Naive thymus-derived CD8-positive, alpha-beta T cell (primary cell): ENCODE data around the gene ADAMTS6. TPM values are rescaled to one million over a fixed set of nuclear protein-coding genes. Genes with fewer than 3 reads are reported as not detected.
A peak's percentile ranks its signal among the peaks of the same experiment; 100 is the strongest.

ENCODE experiments used
- ATAC-seq, 2 donors: fragments of 150-1000 bp; cut with Tn5 transposase in 1 of 2; sonication (Bioruptor Pico), chemical (Tn5 transposase) in 1 of 2; 1 replicate in 1 of 2; 2 replicates in 1 of 2; pipeline ENCODE4 v1.10.0; 2021; ENCODE audit warnings: mild to moderate bottlenecking in 2 of 2, moderate library complexity in 2 of 2
- POLR2A ChIA-PET: fragments of 350-600 bp; sonication (Branson Sonifier 250); formaldehyde crosslinking; loops from one replicate; lab custom pipeline; 2021; ENCODE audit warnings: antibody characterized with exemption; lab: Charles Lee
- DNase-seq, 10 donors: peaks; one replicate each; pipeline versions ENCODE4 v3.0.0 to v3.0.0-alpha.2; 2020 to 2022
- H3K27ac Mint-ChIP-seq, 10 donors: one replicate each; pipeline ENCODE4 v1.8.0; 2020 to 2022; ENCODE audit warnings: mild to moderate bottlenecking in 10 of 10, mixed read lengths in 10 of 10, moderate library complexity in 4 of 10, inconsistent platforms in 1 of 10
- H3K27me3 Mint-ChIP-seq, 5 donors: one replicate each; pipeline ENCODE4 v1.8.0; 2021 to 2022; ENCODE audit warnings: mixed read lengths in 5 of 5
- H3K36me3 Mint-ChIP-seq, 3 donors: one replicate each; pipeline ENCODE4 v1.8.0; 2020 to 2022; ENCODE audit warnings: mixed read lengths in 3 of 3, mild to moderate bottlenecking in 2 of 3, inconsistent platforms in 1 of 3
- H3K4me1 Mint-ChIP-seq, 4 donors: one replicate each; pipeline ENCODE4 v1.8.0; 2021 to 2022; ENCODE audit warnings: mixed read lengths in 4 of 4
- H3K4me3 Mint-ChIP-seq, 10 donors: one replicate each; pipeline ENCODE4 v1.8.0; 2020 to 2022; ENCODE audit warnings: mild to moderate bottlenecking in 10 of 10, mixed read lengths in 10 of 10, moderate library complexity in 6 of 10, inconsistent platforms in 1 of 10
- H3K9me3 Mint-ChIP-seq, 9 donors: one replicate each; pipeline ENCODE4 v1.8.0; 2020 to 2022; ENCODE audit warnings: mixed read lengths in 9 of 9, mild to moderate bottlenecking in 3 of 9, inconsistent platforms in 1 of 9, moderate library complexity in 1 of 9
- polyA plus RNA-seq, 3 donors: library from polyadenylated mRNA; unstranded; fragments of 300-500 nt; fragmentation: Illumina TruSeq; gene quantifications; one replicate each; pipeline ENCODE4 v1.2.3, GENCODE V29; 2021
- total RNA-seq, 8 experiments: library from RNA in 2 of 8; stranded (reverse) in 2 of 8; gene quantifications; one replicate each; pipeline ENCODE4 v1.2.3 and lab custom pipeline; 2021 to 2026

Gene ADAMTS6
- total and polyA plus RNA-seq, 5 experiments from 2014 or later = 0.25 to 9.6 (median 0.66) TPM

- H3K9me3 Mint-ChIP-seq = peaks cover 4 to 15% (median 6%) of the 10 kb centered on the region in 9 donors
Observed at GRCh38 chr5:65113771-65114170, 367.9 kb downstream of the ADAMTS6 start.

GRCh38 chr5:65111961-65112658, 369.6 kb downstream of the ADAMTS6 start:
- POLR2A ChIA-PET = no interaction called here
- ATAC-seq (no peak), DNase-seq (no peak)
- Mint-ChIP-seq H3K36me3 (peaks cover 0 to 2% (median 0%) of the 10 kb centered on the region in 3 donors), H3K27ac (no peak overlapping the region), H3K9me3 (peaks cover 0 to 4% (median 0%) of the 10 kb centered on the region in 9 donors), H3K27me3 (peaks cover 0 to 3% (median 1%) of the 10 kb centered on the region in 5 donors), H3K4me1 (peaks cover 0 to 1% (median 0%) of the 10 kb centered on the region in 4 donors), H3K4me3 (no peak overlapping the region)

More at GRCh38 chr5:65113771-65114170, 367.9 kb downstream of the ADAMTS6 start:
- H3K27ac Mint-ChIP-seq = no peak overlapping the region
- peaks cover 0 to 1% (median 0%) of the 10 kb centered on the region in 4 donors for H3K4me1 Mint-ChIP-seq
- peaks cover 0 to 3% (median 1%) of the 10 kb centered on the region in 5 donors for H3K27me3 Mint-ChIP-seq
- peaks cover 0 to 10% (median 7%) of the 10 kb centered on the region in 3 donors for H3K36me3 Mint-ChIP-seq
- ATAC-seq = no peak
- POLR2A ChIA-PET = interaction anchor here (0.7 kb wide), 1 partner anchor 10 kb away, joined by 3 read pairs; no protein-coding TSS in a partner anchor
- DNase-seq = no peak
- H3K4me3 Mint-ChIP-seq = no peak overlapping the region

- ATAC-seq (no peak), DNase-seq (no peak)
- Mint-ChIP-seq H3K27me3 (peaks cover 0 to 3% (median 1%) of the 10 kb centered on the region in 5 donors), H3K36me3 (no peaks in the 10 kb centered on the region), H3K9me3 (peaks cover 0 to 9% (median 0%) of the 10 kb centered on the region in 9 donors), H3K4me3 (no peak overlapping the region), H3K4me1 (peaks cover 14 to 22% (median 19%) of the 10 kb centered on the region in 4 donors), H3K27ac (peak overlapping the region in 1 of 10 donors; percentile 49)
- POLR2A ChIA-PET = no interaction called here
Observed at GRCh38 chr5:65108786-65109743, 372.7 kb downstream of the ADAMTS6 start.

- H3K4me3 Mint-ChIP-seq = peak overlapping the region in 9 of 10 donors; percentile 27 to 82 (median 58)
- ATAC-seq = no peak
- POLR2A ChIA-PET = no interaction called here
Observed at GRCh38 chr5:65105301-65105700, 376.4 kb downstream of the ADAMTS6 start.

GRCh38 chr5:65104831-65105230, 376.9 kb downstream of the ADAMTS6 start:
- POLR2A ChIA-PET = interaction anchor here (0.7 kb wide), 2 partner anchors 376 to 822 kb away, joined by 3 read pairs; partner anchors contain the start of gene ERBIN
- H3K27ac Mint-ChIP-seq = peak overlapping the region; percentile 83 to 98 (median 94)
- ATAC-seq (no peak), DNase-seq (no peak)
- peaks cover 32 to 56% (median 46%) of the 10 kb centered on the region in 4 donors for H3K4me1 Mint-ChIP-seq
- H3K9me3 Mint-ChIP-seq = peaks cover 0 to 9% (median 0%) of the 10 kb centered on the region in 9 donors
- H3K27me3 Mint-ChIP-seq = no peaks in the 10 kb centered on the region
- peak overlapping the region; percentile 8 to 82 (median 54) for H3K4me3 Mint-ChIP-seq
- no peaks in the 10 kb centered on the region for H3K36me3 Mint-ChIP-seq

More at GRCh38 chr5:65105301-65105700, 376.4 kb downstream of the ADAMTS6 start:
- peaks cover 0 to 9% (median 0%) of the 10 kb centered on the region in 9 donors for H3K9me3 Mint-ChIP-seq
- H3K4me1 Mint-ChIP-seq = peaks cover 32 to 54% (median 45%) of the 10 kb centered on the region in 4 donors
- no peaks in the 10 kb centered on the region for H3K27me3 Mint-ChIP-seq
- H3K36me3 Mint-ChIP-seq = no peaks in the 10 kb centered on the region
- peak overlapping the region; percentile 67 to 98 (median 86) for H3K27ac Mint-ChIP-seq
- DNase-seq = no peak

GRCh38 chr5:65103756-65104440, 377.8 kb downstream of the ADAMTS6 start:
- H3K27ac Mint-ChIP-seq = peak overlapping the region; percentile 92 to 99 (median 96)
- no peak for ATAC-seq
- H3K27me3 Mint-ChIP-seq = no peaks in the 10 kb centered on the region
- H3K36me3 Mint-ChIP-seq = no peaks in the 10 kb centered on the region
- H3K4me3 Mint-ChIP-seq = peak overlapping the region; percentile 77 to 90 (median 84)
- peak in 1 of 10 donors; percentile 4 for DNase-seq
- peaks cover 32 to 56% (median 46%) of the 10 kb centered on the region in 4 donors for H3K4me1 Mint-ChIP-seq
- POLR2A ChIA-PET = interaction anchor here (0.5 to 2.0 kb wide), 14 partner anchors 10 to 823 kb away, joined by 3 to 19 read pairs (median 4); partner anchors contain the start of genes ADAMTS6, CENPK, ERBIN and PPWD1
- peaks cover 0 to 9% (median 0%) of the 10 kb centered on the region in 9 donors for H3K9me3 Mint-ChIP-seq

- Mint-ChIP-seq H3K27ac (peak overlapping the region; percentile 95 to 99 (median 97)), H3K4me3 (peak overlapping the region; percentile 82 to 93 (median 89)), H3K36me3 (no peaks in the 10 kb centered on the region), H3K9me3 (peaks cover 0 to 9% (median 0%) of the 10 kb centered on the region in 9 donors), H3K4me1 (peaks cover 32 to 56% (median 46%) of the 10 kb centered on the region in 4 donors), H3K27me3 (no peaks in the 10 kb centered on the region)
- peak; percentile 76 to 80 for ATAC-seq
- DNase-seq = peak; percentile 39 to 79 (median 62)
- POLR2A ChIA-PET = interaction anchor here (0.5 to 2.0 kb wide), 14 partner anchors 11 to 620 kb away, joined by 3 to 19 read pairs (median 4); partner anchors contain the start of genes ADAMTS6, CENPK, CWC27 and PPWD1
Observed at GRCh38 chr5:65102976-65103711, 378.6 kb downstream of the ADAMTS6 start.

- Mint-ChIP-seq H3K27me3 (no peaks in the 10 kb centered on the region), H3K9me3 (peaks cover 0 to 9% (median 0%) of the 10 kb centered on the region in 9 donors), H3K27ac (peak overlapping the region; percentile 93 to 98 (median 96)), H3K36me3 (no peaks in the 10 kb centered on the region), H3K4me1 (peaks cover 32 to 56% (median 46%) of the 10 kb centered on the region in 4 donors), H3K4me3 (peak overlapping the region; percentile 82 to 93 (median 89))
- ATAC-seq (peak; percentile 1 to 6), DNase-seq (peak in 1 of 10 donors; percentile 11)
- POLR2A ChIA-PET = interaction anchor here (0.7 to 2.0 kb wide), 7 partner anchors 66 to 521 kb away, joined by 3 to 19 read pairs (median 5); partner anchors contain the start of genes ADAMTS6, CENPK, CWC27 and PPWD1
Observed at GRCh38 chr5:65102371-65102975, 379.2 kb downstream of the ADAMTS6 start.

GRCh38 chr5:65101632-65102100, 380.1 kb downstream of the ADAMTS6 start:
- no peak for DNase-seq
- H3K4me3 Mint-ChIP-seq = peak overlapping the region; percentile 34 to 92 (median 88)
- peak overlapping the region; percentile 93 to 98 (median 96) for H3K27ac Mint-ChIP-seq
- no peaks in the 10 kb centered on the region for H3K27me3 Mint-ChIP-seq
- H3K9me3 Mint-ChIP-seq = peaks cover 0 to 9% (median 0%) of the 10 kb centered on the region in 9 donors
- peaks cover 32 to 56% (median 46%) of the 10 kb centered on the region in 4 donors for H3K4me1 Mint-ChIP-seq
- no peaks in the 10 kb centered on the region for H3K36me3 Mint-ChIP-seq
- POLR2A ChIA-PET = no interaction called here
- no peak for ATAC-seq

- no peaks in the 10 kb centered on the region for H3K36me3 Mint-ChIP-seq
- ATAC-seq (no peak), DNase-seq (peak in 4 of 10 donors; percentile 16 to 26 (median 21))
- H3K9me3 Mint-ChIP-seq = peaks cover 0 to 9% (median 0%) of the 10 kb centered on the region in 9 donors
- no peaks in the 10 kb centered on the region for H3K27me3 Mint-ChIP-seq
- H3K27ac Mint-ChIP-seq = peak overlapping the region; percentile 53 to 97 (median 96)
- H3K4me3 Mint-ChIP-seq = peak overlapping the region in 5 of 10 donors; percentile 8 to 89 (median 58)
- peaks cover 29 to 51% (median 44%) of the 10 kb centered on the region in 4 donors for H3K4me1 Mint-ChIP-seq
- POLR2A ChIA-PET = no interaction called here
Observed at GRCh38 chr5:65100911-65101631, 380.6 kb downstream of the ADAMTS6 start.
